A549 (cell line): ENCODE measurements around the gene CLEC16A. TPM values are rescaled to one million over a fixed set of nuclear protein-coding genes. Genes with fewer than 3 reads are reported as not detected.

Source experiments
- ATAC-seq, 2 experiments: fragments of 200-7000 bp in 1 of 2; fragments of >200 bp in 1 of 2; cut with Nextera tagmentation in 1 of 2; cut with Tn5 transposase in 1 of 2; 3 replicates each; pipeline versions ENCODE4 v1.8.0 to v1.9.1; 2018 to 2020; ENCODE audit warnings: mild to moderate bottlenecking in 1 of 2, moderate library complexity in 1 of 2
- CTCF ChIA-PET: fragments of 300-600 bp; sonication (Branson Sonifier 250); formaldehyde crosslinking; extraction: SDS; loops from one replicate; lab custom pipeline; 2021; ENCODE audit warnings: antibody characterized with exemption, inconsistent platforms; lab: Yijun Ruan, JAX
- POLR2A ChIA-PET: fragments of 350-600 bp; formaldehyde crosslinking; extraction: SDS; loops from one replicate; lab custom pipeline; 2021; ENCODE audit warnings: antibody characterized with exemption, inconsistent platforms; lab: Yijun Ruan, JAX
- DNase-seq, 2 experiments: peaks; one replicate each; pipeline versions ENCODE4 v3.0.0 to v3.0.0-alpha.2; 2011 to 2016; ENCODE audit warnings: low read depth in 1 of 2, low spot score in 1 of 2
- FAIRE-seq: peaks from 2 replicates; lab custom pipeline; 2011; peaks lifted over from hg19 to GRCh38; lab: Jason Lieb, UNC
- H3K27ac ChIP-seq, 2 experiments: fragments of >200 bp; sonication (Bioruptor Twin); formaldehyde crosslinking; 3 replicates each; pipeline ENCODE4 v1.5.1; 2016 to 2017
- H3K4me1 ChIP-seq: fragments of >200 bp; sonication (Bioruptor Twin); formaldehyde crosslinking; 3 replicates; pipeline ENCODE4 v1.6.1; 2016
- H3K4me2 ChIP-seq: fragments of >200 bp; sonication (Bioruptor Twin); formaldehyde crosslinking; 3 replicates; pipeline ENCODE4 v1.6.1; 2016
- H3K4me3 ChIP-seq: fragments of >200 bp; sonication (Bioruptor Twin); formaldehyde crosslinking; 3 replicates; pipeline ENCODE4 v1.5.1; 2016
- H3K9me3 ChIP-seq: fragments of >200 bp; sonication (Bioruptor Twin); formaldehyde crosslinking; 3 replicates; pipeline ENCODE4 v1.6.1; 2016
- ATOH8 ChIP-seq: fragments of 250-450 bp; sonication (Bioruptor Pico); IDR thresholded peaks from 2 replicates; pipeline ENCODE4 v1.5.0; 2020; ENCODE audit warnings: low read depth, mild to moderate bottlenecking, moderate library complexity
- CBX2 ChIP-seq: fragments of 200-600 bp; sonication (generic); IDR thresholded peaks from 2 replicates; pipeline ENCODE4 v1.6.1; 2016; ENCODE audit warnings: low read depth, mild to moderate bottlenecking, borderline replicate concordance
- CBX8 ChIP-seq: fragments of 200-600 bp; sonication (generic); IDR thresholded peaks from 2 replicates; pipeline ENCODE4 v1.6.1; 2016
- CEBPB ChIP-seq, 2 experiments: fragments of >200 bp in 1 of 2; sonication (Bioruptor Twin) in 1 of 2; formaldehyde crosslinking in 1 of 2; IDR thresholded peaks; 2 replicates each; pipeline ENCODE4 v1.6.1; 2012 to 2016
- CHD2 ChIP-seq: fragments of 150-350 bp; IDR thresholded peaks from 2 replicates; pipeline ENCODE4 v1.6.1; 2014; ENCODE audit warnings: low read length; ENCODE audit not compliant: partially characterized antibody
- E2F6 ChIP-seq: IDR thresholded peaks from 2 replicates; pipeline ENCODE4 v1.6.1; 2012; ENCODE audit warnings: low read depth, borderline replicate concordance
- ELK1 ChIP-seq: fragments of 150-350 bp; IDR thresholded peaks from 2 replicates; pipeline ENCODE4 v1.6.1; 2014; ENCODE audit warnings: low read depth, mild to moderate bottlenecking, low read length
- EP300 ChIP-seq, 2 experiments: fragments of >200 bp; sonication (Bioruptor Twin); formaldehyde crosslinking; IDR thresholded peaks; 2 replicates in 1 of 2; 3 replicates in 1 of 2; pipeline ENCODE4 v1.6.1; 2016 to 2017
- JUN ChIP-seq, 2 experiments: fragments of >200 bp; sonication (Bioruptor Twin); formaldehyde crosslinking; IDR thresholded peaks; 2 replicates in 1 of 2; 3 replicates in 1 of 2; pipeline ENCODE4 v1.6.1; 2016 to 2017
- KDM1A ChIP-seq: fragments of 200-600 bp; sonication (generic); IDR thresholded peaks from 2 replicates; pipeline ENCODE4 v1.6.1; 2016; ENCODE audit warnings: low read depth, mild to moderate bottlenecking
- MAFK ChIP-seq: fragments of 450-650 bp; IDR thresholded peaks from 2 replicates; pipeline ENCODE4 v1.6.1; 2014; ENCODE audit not compliant: partially characterized antibody
- NR3C1 ChIP-seq: fragments of >200 bp; sonication (Bioruptor Twin); formaldehyde crosslinking; IDR thresholded peaks from 3 replicates; pipeline ENCODE4 v1.6.1; 2017
- PBX3 ChIP-seq: IDR thresholded peaks from 2 replicates; pipeline ENCODE4 v1.6.1; 2012
- RCOR1 ChIP-seq: fragments of 150-350 bp; IDR thresholded peaks from 2 replicates; pipeline ENCODE4 v1.6.1; 2014; ENCODE audit warnings: antibody characterized with exemption, low read length, low read depth
- RFX5 ChIP-seq: fragments of 450-650 bp; IDR thresholded peaks from 2 replicates; pipeline ENCODE4 v1.7.1; 2014; ENCODE audit warnings: antibody characterized with exemption, mild to moderate bottlenecking, moderate library complexity
- SMC3 ChIP-seq: fragments of >200 bp; sonication (Bioruptor Twin); formaldehyde crosslinking; IDR thresholded peaks from 3 replicates; pipeline ENCODE4 v1.6.1; 2018; ENCODE audit warnings: inconsistent platforms
- TP53 ChIP-seq: fragments of 250-450 bp; sonication (Bioruptor Pico); IDR thresholded peaks from 2 replicates; pipeline ENCODE4 v1.5.0; 2021; ENCODE audit warnings: mild to moderate bottlenecking, moderate library complexity
- ZC3H11A ChIP-seq: fragments of 450-650 bp; IDR thresholded peaks from 2 replicates; pipeline ENCODE4 v1.6.1; 2014; ENCODE audit warnings: antibody characterized with exemption, mild to moderate bottlenecking
- ZSCAN20 ChIP-seq: fragments of 250-450 bp; sonication (Bioruptor Pico); IDR thresholded peaks from 2 replicates; pipeline ENCODE4 v1.8.0; 2022; ENCODE audit warnings: mild to moderate bottlenecking, moderate library complexity
- WGBS: methylation state at CpG from one replicate; pipeline ENCODE4 v1.1.6; 2017; ENCODE audit errors: missing lambda C conversion rate; 5-methylcytosine and 5-hydroxymethylcytosine counted together
- polyA plus RNA-seq, 4 experiments: library from polyadenylated mRNA; depleted of rRNA in 3 of 4; stranded (reverse); fragments of >200 nt; fragmentation: RNase III in 1 of 4; extraction: RNeasy Plus Mini Kit Qiagen cat#74134 plus additional on column Dnase treatment in 1 of 4; gene quantifications; 2 replicates in 3 of 4; 3 replicates in 1 of 4; pipeline ENCODE4 v1.2.3, GENCODE V29; 2011 to 2017

CLEC16A gene
- polyA plus RNA-seq, 2 of the 4 experiments (the other 2 are of a cell fraction): 8.3 to 10.4 TPM

GRCh38 chr16:11175106-11175786 is 230.9 kb downstream of the CLEC16A start:
- H3K27ac ChIP-seq: no peak overlapping the region
- ChIA-PET POLR2A (no interaction called here), CTCF (interaction anchor here (0.9 kb wide), 1 partner anchor 67 kb away, joined by 4 read pairs; no protein-coding TSS in a partner anchor)
- FAIRE-seq (no peak), DNase-seq (no peak), ATAC-seq (no peak)
- no peak overlapping the region for H3K4me3 ChIP-seq
- 85% methylated on average over 7 of the region's 7 CpGs for WGBS
- H3K4me2 ChIP-seq: no peak overlapping the region
- no peaks in the 10 kb centered on the region for H3K4me1 ChIP-seq
- H3K9me3 ChIP-seq: no peaks in the 10 kb centered on the region
- no peak for TF ChIP-seq RFX5
- no peak for TF ChIP-seq NR3C1
- TF ChIP-seq ZC3H11A: no peak
- no peak for TF ChIP-seq E2F6
- no peak for TF ChIP-seq TP53 (CRISPR knock-in tag)
- TF ChIP-seq JUN (IDR thresholded peaks at IDR 0.05): no peak
- TF ChIP-seq RCOR1: no peak
- no peak for TF ChIP-seq MAFK
- no peak for TF ChIP-seq ZSCAN20 (CRISPR knock-in tag)
- no peak for TF ChIP-seq EP300 (IDR thresholded peaks at IDR 0.05)
- TF ChIP-seq ATOH8: no peak

DNA sequence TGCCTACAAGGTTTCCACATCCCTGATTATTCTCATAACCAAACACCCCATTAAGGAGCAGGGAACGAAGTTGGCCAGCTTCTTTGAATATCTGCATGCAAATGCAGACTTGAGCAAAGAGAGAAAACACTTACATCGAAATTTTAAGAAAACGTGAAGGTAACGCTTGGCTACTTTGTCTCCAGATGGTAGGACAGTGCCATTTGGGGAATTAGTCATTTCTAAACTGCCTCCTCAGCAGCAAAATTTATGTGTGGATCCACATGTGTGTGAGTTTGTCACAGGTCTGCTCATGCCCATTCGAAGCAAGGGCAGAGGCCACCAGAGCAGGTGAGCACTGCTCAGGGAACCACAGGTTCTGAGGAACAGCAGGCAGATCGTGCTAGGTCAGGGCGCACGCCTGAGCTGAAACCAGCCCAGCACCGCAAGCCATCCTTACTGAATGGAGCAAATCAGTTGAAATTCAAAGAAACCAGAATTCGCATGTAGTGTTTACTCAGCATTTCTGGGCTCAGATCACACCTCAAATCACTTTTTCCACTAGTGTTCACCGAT is 231.5 kb downstream of the CLEC16A start:
- Histone ChIP-seq H3K4me1 (no peaks in the 10 kb centered on the region), H3K27ac (no peak overlapping the region), H3K9me3 (no peaks in the 10 kb centered on the region), H3K4me3 (no peak overlapping the region), H3K4me2 (no peak overlapping the region)
- DNase-seq (no peak), ATAC-seq (no peak), FAIRE-seq (no peak)
- 83% methylated on average over 11 of the region's 11 CpGs for whole genome bisulfite sequencing
- ChIA-PET POLR2A (no interaction called here), CTCF (interaction anchor here (0.9 kb wide), 1 partner anchor 66 kb away, joined by 4 read pairs; no protein-coding TSS in a partner anchor)
- no peak for TF ChIP-seq CBX8
- TF ChIP-seq MAFK: peak; percentile 44
- no peak for TF ChIP-seq RFX5
- no peak for TF ChIP-seq ZSCAN20 (CRISPR knock-in tag)
- TF ChIP-seq CBX2: no peak

- Histone ChIP-seq H3K4me1 (no peaks in the 10 kb centered on the region), H3K27ac (no peak overlapping the region), H3K4me3 (no peak overlapping the region), H3K9me3 (no peaks in the 10 kb centered on the region), H3K4me2 (no peak overlapping the region)
- WGBS: 87% methylated on average over 6 of the region's 6 CpGs
- ATAC-seq (no peak), FAIRE-seq (no peak), DNase-seq (no peak)
- ChIA-PET POLR2A (no interaction called here), CTCF (interaction anchor here (0.6 to 0.9 kb wide), 2 partner anchors 20 to 207 kb away, joined by 3 read pairs; no protein-coding TSS in a partner anchor)
- no peak for TF ChIP-seq ELK1
- peak; percentile 10 for TF ChIP-seq MAFK
- no peak for TF ChIP-seq RCOR1
- no peak for TF ChIP-seq PBX3
- TF ChIP-seq SMC3: no peak
- no peak for TF ChIP-seq CEBPB (IDR thresholded peaks at IDR 0.05)
- no peak for TF ChIP-seq KDM1A
- TF ChIP-seq CHD2: no peak
Measured at GRCh38 chr16:11177578-11178160, 233.3 kb downstream of the CLEC16A start.
